SU-DHL-6 (cell line): Measurements from ENCODE around the gene VEGFA.

ENCODE experiments used
- CTCF ChIP-seq: fragments of 200-600 bp; sonication (generic); IDR thresholded peaks from one replicate; pipeline ENCODE4 v1.5.1; 2017; ENCODE audit warnings: antibody characterized with exemption, mild to moderate bottlenecking, low read length, moderate library complexity; ENCODE audit not compliant: insufficient read depth, poor library complexity, severe bottlenecking
- EZH2phosphoT487 ChIP-seq: fragments of 200-600 bp; sonication (generic), shearing (Covaris generic); conservative IDR thresholded peaks from 2 replicates; pipeline ENCODE4 v1.6.1; 2018; ENCODE audit warnings: mild to moderate bottlenecking, antibody characterized with exemption, low read length, moderate library complexity, mixed read lengths

GRCh38 chr6:43729537-43729936 is 40.5 kb upstream of the VEGFA start:
- TF ChIP-seq CTCF = no peak
- no peak for TF ChIP-seq EZH2phosphoT487
